ENCODE measurements around the gene CFAP46. TPM values are rescaled to one million over a fixed set of nuclear protein-coding genes. Genes with fewer than 3 reads are reported as not detected.

The CFAP46 gene
- total and polyA plus RNA-seq, 2 of the 8 experiments (the other 6 are each of a cell fraction or from before 2014, with no cell fraction given): 2.6 to 4.8 TPM

DNA sequence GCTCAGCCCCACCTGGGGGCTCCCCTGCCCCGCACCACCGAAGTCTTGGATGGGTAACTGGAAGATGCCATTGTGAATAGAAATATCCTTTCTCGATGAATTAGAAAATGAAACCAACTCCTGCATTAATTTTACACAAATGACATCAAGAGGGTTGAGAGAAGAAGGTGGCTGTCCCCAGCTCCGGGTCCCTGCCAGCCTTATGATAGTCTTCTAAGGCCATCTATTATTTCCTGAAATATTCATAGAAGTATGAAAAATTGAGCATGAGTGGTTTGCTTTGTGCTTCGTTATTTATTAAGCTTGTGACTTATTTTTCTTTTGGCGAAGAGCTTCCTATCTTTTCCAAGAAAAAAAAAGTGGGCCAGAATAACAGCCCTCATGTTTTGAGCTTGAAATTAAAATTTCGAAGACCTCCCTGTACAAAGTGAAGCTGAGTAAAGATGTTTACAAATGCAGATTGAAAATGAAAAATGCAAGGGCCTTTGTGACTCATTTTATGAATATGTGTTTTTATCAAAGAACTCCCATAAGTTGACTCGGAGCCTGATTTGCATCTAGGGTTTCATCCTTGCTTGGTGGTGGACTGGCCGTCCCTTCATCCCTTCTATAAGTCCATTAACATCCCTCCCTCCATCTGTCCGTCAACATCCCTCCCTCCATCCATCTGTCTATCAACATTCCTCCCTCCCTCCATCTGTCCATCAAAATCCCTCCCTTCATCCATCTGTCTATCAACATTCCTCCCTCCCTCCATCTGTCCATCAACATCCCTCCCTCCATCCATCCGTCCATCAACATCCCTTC is 20.5 kb upstream of the CFAP46 start:
- ChIA-PET CTCF (ENCODE audit: partially characterized antibody) (interaction anchor here (0.6 to 1.4 kb wide), 7 partner anchors 12 to 230 kb away, joined by 3 to 4 read pairs (median 3); no protein-coding TSS in a partner anchor), POLR2A (ENCODE audit: partially characterized antibody) (interaction anchor here (0.7 to 0.9 kb wide), 2 partner anchors 21 to 304 kb away, joined by 3 to 5 read pairs; no protein-coding TSS in a partner anchor)
- H3K36me3 ChIP-seq (ENCODE audit: control insufficient read depth in 2 of 4, insufficient read depth in 4 of 4, low read length in 3 of 4): no peaks in the 10 kb centered on the region
- H3K23me2 ChIP-seq (ENCODE audit: low read depth, low read length): peaks cover 10% of the 10 kb centered on the region
- H2BK15ac ChIP-seq (ENCODE audit: low read length): no peak overlapping the region
- peak overlapping the region; percentile 54; the same call in 1 of the 2 replicates for H2AFZ ChIP-seq (ENCODE audit: low read length)
- H3K56ac ChIP-seq (replicated peaks; ENCODE audit: insufficient read length, low read depth, low read length): no peak overlapping the region
- H3K9me3 ChIP-seq (ENCODE audit: insufficient read depth in 2 of 2, low read depth in 1 of 2, low read length in 1 of 2): no peaks in the 10 kb centered on the region
- no peaks in the 10 kb centered on the region; a peak in 1 of 7 replicates for H3K27me3 ChIP-seq (replicated peaks in 1 of 4; ENCODE audit: control insufficient read depth in 3 of 4, extremely low read depth in 1 of 4, insufficient read depth in 3 of 4, low read length in 3 of 4)
- H3K14ac ChIP-seq (ENCODE audit: insufficient read length): no peak overlapping the region
- no peak overlapping the region for H3K27ac ChIP-seq (ENCODE audit: low read depth, low read length)
- no peaks in the 10 kb centered on the region; a peak in 1 of 4 replicates for H3K79me2 ChIP-seq (ENCODE audit: control insufficient read depth in 1 of 2, insufficient read depth in 2 of 2, low read length in 2 of 2)
- no peak overlapping the region for H2BK5ac ChIP-seq (ENCODE audit: low read depth, low read length)
- no peak overlapping the region for H2BK12ac ChIP-seq (ENCODE audit: low read depth, low read length)
- no peak for FAIRE-seq
- H3K23ac ChIP-seq (ENCODE audit: insufficient read length): no peak overlapping the region
- H3K9ac ChIP-seq (replicated peaks in 1 of 4; ENCODE audit: extremely low read depth in 1 of 4, low read depth in 3 of 4, low read length in 3 of 4): no peak overlapping the region
- peak overlapping the region; percentile 65 to 88 for H3K4me2 ChIP-seq (ENCODE audit: insufficient read depth in 1 of 2, low read depth in 2 of 2, low read length in 2 of 2)
- no peak overlapping the region for H2AK5ac ChIP-seq (ENCODE audit: low read depth, low read length)
- H3K4me3 ChIP-seq (ENCODE audit: extremely low read depth in 1 of 4, insufficient read depth in 2 of 4, low read depth in 3 of 4, low read length in 4 of 4): peak overlapping the region; percentile 22 to 57 (median 37); a peak in 7 of 8 replicates
- H3K79me1 ChIP-seq (ENCODE audit: low read depth, low read length): peaks cover 2% of the 10 kb centered on the region; the same call in 1 of the 2 replicates
- no peak for DNase-seq (ENCODE audit: low read depth in 1 of 2, low spot score in 2 of 2)
- H3K18ac ChIP-seq (ENCODE audit: extremely low read depth, low read length): no peak overlapping the region; the same call in 1 of the 2 replicates
- no peak overlapping the region for H2BK20ac ChIP-seq (ENCODE audit: low read length)
- H4K5ac ChIP-seq (ENCODE audit: insufficient read length, low read depth, low read length): no peak overlapping the region
- no peak overlapping the region for H4K8ac ChIP-seq (ENCODE audit: extremely low read depth, insufficient read depth, low read length)
- H2BK120ac ChIP-seq (replicated peaks; ENCODE audit: low read depth, low read length): no peak overlapping the region
- no peak overlapping the region for H4K91ac ChIP-seq (replicated peaks; ENCODE audit: insufficient read length, low read length)
- WGBS, 2 experiments (ENCODE audit: extremely low coverage in 1 of 2, insufficient coverage in 1 of 2, insufficient read length in 1 of 2, insufficient replicate concordance in 2 of 2, low coverage in 1 of 2, low lambda C conversion rate in 2 of 2, missing lambda C conversion rate in 1 of 2): 71 to 100% methylated on average over 1 to 11 of the region's 11 CpGs
- no peak overlapping the region for H3K4ac ChIP-seq (replicated peaks; ENCODE audit: insufficient read length, low read depth, low read length)
- H4K20me1 ChIP-seq (replicated peaks in 1 of 2; ENCODE audit: control insufficient read depth in 1 of 2, insufficient read depth in 2 of 2, low read length in 2 of 2): no peaks in the 10 kb centered on the region
- peaks cover 3 to 9% (median 6%) of the 10 kb centered on the region in 4 experiments; a peak in 6 of 7 replicates for H3K4me1 ChIP-seq (replicated peaks in 1 of 4; ENCODE audit: control insufficient read depth in 3 of 4, insufficient read depth in 4 of 4, low read length in 3 of 4)
- TF ChIP-seq NANOG (IDR thresholded peaks at IDR 0.05; ENCODE audit: insufficient read depth, low read depth, low read length, poor library complexity, severe bottlenecking) (no peak), CTBP2 (IDR thresholded peaks at IDR 0.05; ENCODE audit: borderline replicate concordance, insufficient read depth, insufficient read length, low read length) (no peak), POU5F1 (IDR thresholded peaks at IDR 0.05; ENCODE audit: low read depth, low read length) (no peak), KDM5A (IDR thresholded peaks at IDR 0.05; ENCODE audit: low read length) (no peak), SIN3A (conservative IDR thresholded peaks at IDR 0.05 in 1 of 2, IDR thresholded peaks at IDR 0.05 in 1 of 2; ENCODE audit: low read depth in 1 of 2, low read length in 2 of 2) (no peak), ZNF274 (IDR thresholded peaks at IDR 0.05; ENCODE audit: borderline replicate concordance, extremely low read depth, low read length) (no peak), SIRT6 (IDR thresholded peaks at IDR 0.05; ENCODE audit: low read length) (no peak)
- TF ChIP-seq, protein P1, sequence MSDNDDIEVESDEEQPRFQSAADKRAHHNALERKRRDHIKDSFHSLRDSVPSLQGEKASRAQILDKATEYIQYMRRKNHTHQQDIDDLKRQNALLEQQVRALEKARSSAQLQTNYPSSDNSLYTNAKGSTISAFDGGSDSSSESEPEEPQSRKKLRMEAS (IDR thresholded peaks at IDR 0.05): no peak
